ENCODE data around the gene STH.

DNA sequence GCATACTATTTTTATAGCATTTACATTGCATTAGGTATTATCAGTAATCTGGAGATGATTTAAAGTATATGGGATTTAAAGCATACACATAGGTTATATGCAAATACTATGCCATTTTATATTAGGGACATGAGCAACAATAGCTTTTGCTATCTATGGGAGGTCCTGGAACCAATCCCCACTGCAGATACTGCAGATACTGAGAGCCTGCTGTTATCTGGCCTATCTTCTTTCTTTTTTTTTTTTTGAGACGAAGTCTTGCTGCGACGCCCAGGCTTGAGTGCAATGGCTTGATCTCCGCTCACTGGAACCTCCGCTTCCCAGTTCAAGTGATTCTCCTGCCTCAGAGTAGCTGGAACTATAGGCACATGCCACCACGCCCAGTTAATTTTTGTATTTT is 37.4 kb downstream of the STH start:
- TF ChIP-seq, protein P1, sequence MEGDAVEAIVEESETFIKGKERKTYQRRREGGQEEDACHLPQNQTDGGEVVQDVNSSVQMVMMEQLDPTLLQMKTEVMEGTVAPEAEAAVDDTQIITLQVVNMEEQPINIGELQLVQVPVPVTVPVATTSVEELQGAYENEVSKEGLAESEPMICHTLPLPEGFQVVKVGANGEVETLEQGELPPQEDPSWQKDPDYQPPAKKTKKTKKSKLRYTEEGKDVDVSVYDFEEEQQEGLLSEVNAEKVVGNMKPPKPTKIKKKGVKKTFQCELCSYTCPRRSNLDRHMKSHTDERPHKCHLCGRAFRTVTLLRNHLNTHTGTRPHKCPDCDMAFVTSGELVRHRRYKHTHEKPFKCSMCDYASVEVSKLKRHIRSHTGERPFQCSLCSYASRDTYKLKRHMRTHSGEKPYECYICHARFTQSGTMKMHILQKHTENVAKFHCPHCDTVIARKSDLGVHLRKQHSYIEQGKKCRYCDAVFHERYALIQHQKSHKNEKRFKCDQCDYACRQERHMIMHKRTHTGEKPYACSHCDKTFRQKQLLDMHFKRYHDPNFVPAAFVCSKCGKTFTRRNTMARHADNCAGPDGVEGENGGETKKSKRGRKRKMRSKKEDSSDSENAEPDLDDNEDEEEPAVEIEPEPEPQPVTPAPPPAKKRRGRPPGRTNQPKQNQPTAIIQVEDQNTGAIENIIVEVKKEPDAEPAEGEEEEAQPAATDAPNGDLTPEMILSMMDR (IDR thresholded peaks at IDR 0.05; ENCODE audit: low read depth, low read length, poor library complexity, severe bottlenecking): no peak
- no peak for TF ChIP-seq EZH2phosphoT487 (IDR thresholded peaks at IDR 0.05; ENCODE audit: borderline replicate concordance, low read length)
